Nucleus accumbens (tissue), 56 donors: ENCODE results near the gene NAA25.

Source experiments
- DNase-seq, 56 donors: peaks; one replicate each; lab custom pipeline; 2025; lab: John Stamatoyannopoulos, UW

The NAA25 gene

DNA sequence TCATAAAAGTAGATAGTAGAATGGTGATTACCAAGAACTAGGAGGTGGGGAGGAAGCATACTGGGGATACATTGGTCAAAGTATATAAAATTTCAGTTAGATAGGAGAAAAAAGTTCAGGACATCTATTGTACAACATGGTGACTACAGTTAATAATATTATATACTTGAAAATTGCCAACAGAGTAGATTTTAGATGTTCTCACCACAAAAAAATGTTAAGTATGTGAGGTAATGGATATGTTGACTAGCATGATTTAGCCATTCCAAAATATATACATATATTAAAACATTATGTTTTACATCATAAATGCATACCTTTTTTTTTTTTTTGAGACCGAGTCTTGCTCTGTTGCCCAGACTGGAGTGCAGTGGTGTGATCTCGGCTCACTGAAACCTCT, 126.6 kb downstream of the NAA25 start:
- DNase-seq, result no peak

DNA sequence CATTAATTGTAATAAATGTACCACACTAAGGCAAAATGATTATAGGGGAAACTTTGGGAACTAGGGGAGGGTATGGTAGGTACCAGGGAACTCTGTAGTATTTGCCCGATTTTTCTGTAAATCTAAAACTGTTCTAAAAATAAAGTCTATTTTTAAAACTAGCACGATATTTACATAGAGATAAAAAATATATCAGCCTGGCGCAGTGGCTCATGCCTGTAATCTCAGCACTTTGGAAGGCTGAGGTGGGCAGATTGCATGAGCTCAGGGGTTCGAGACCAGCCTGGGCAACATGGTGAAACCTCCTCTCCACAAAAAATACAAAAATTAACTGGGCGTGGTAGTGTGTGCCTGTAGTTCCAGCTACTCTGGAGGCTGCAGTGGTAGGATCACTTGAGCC, 128.0 kb downstream of the NAA25 start:
- DNase-seq, result no peak

DNA sequence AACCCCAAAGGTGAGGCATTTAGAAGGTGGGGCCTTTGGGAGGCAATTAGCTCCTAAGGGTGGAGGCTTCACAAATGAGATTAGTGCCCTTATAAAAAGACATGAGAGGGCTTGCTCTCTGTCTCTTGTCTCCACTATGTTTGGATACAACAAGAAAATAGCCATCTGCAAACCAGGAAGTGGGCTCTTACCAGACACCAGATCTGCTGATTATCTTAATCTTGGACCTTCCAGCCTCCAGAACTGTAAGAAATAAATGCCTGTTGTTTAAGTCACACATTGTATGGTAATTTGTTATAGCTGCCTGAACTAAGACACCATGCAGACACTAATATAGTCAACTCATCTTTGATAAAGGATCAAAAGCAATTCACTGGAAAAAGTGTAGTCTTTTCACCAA, 130.0 kb downstream of the NAA25 start:
- DNase-seq, result no peak

DNA sequence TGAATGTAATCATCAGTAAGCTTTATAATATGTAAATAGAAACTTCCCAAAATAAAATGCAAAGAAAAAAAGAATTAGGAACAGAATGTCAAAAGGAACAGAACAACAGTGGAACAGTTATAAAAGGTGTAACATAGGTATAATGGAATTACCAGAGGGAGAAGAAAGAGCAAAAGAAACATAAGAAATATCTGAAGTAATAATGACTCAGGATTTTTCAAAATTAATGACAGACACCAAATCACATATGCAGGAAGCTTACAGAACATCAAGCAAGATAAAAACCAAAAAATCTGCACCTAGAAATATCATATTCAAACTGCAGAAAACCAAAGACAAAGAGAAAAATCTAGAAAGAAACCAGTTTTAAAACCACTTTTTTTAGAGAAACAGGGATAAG, 131.7 kb downstream of the NAA25 start:
- no peak for DNase-seq
